Spleen (tissue), 7 donors: ENCODE results near the gene ENO2.
"Not testable (repeated sequence)": the region's sequence is repeated elsewhere in the genome, so short reads cannot be mapped to it uniquely, and the experiment has no call there.

ENCODE experiments used
- CTCF ChIP-seq, 11 experiments: fragments of 200-600 bp in 7 of 11; fragments of 450-650 bp in 4 of 11; sonication (generic) in 4 of 11; IDR thresholded peaks in 8 of 11; conservative IDR thresholded peaks in 3 of 11; 1 replicate in 7 of 11; 2 replicates in 4 of 11; pipeline versions ENCODE4 v1.4.0 to v1.8.0; 2016 to 2021; ENCODE audit warnings: antibody characterized with exemption in 11 of 11, inconsistent platforms in 4 of 11, mild to moderate bottlenecking in 1 of 11
- POLR2A ChIP-seq, 3 donors: fragments of 450-650 bp; IDR thresholded peaks; one replicate each; pipeline ENCODE4 v1.5.1; 2017; ENCODE audit warnings: antibody characterized with exemption in 3 of 3, mild to moderate bottlenecking in 1 of 3
- donor health status: DM: no; HTN: no; CAD: no; lungs with moderate emphysema.
- donor health status: DM: no; HTN: no; CAD: no.
- donor health status: DM: no; HTN: no; CAD: no.

DNA sequence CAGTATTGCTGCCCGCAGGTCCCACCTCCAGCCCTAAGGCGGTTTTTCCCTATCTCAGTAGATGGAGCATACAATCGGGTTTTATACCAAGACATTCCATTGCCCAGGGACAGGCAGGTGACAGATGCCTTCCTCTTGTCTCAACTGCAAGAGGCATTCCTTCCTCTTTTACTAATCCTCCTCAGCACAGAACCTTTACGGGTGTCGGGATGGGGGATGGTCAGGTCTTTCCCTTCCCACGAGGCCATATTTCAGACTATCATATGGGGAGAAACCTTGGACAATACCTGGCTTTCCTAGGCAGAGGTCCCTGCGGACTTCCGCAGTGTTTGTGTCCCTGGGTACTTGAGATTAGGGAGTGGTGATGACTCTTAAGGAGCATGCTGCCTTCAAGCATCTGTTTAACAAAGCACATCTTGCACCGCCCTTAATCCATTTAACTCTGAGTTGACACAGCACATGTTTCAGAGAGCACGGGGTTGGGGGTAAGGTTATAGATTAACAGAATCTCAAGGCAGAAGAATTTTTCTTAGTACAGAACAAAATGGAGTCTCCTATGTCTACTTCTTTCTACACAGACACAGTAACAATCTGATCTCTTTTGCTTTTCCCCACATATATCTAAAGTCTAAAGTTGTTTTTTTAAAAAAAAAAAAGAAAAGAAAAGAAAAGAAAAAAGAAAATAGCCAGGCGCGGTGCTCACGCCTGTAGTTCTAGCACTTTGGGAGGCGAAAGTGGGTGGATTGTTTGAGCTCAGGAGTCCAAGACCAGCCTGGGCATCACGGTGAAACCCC, 28.0 kb upstream of the ENO2 start:
- TF ChIP-seq CTCF (IDR thresholded peaks at IDR 0.05 in 8 of 11, conservative IDR thresholded peaks at IDR 0.05 in 3 of 11); POLR2A (IDR thresholded peaks at IDR 0.05): not testable (repeated sequence)
